PC-9 (cell line): ENCODE measurements around the gene FGD5.

Experiments
- EZH2 ChIP-seq: fragments of 200-600 bp; sonication (generic); IDR thresholded peaks from 2 replicates; pipeline ENCODE4 v1.8.0; 2017; ENCODE audit warnings: antibody characterized with exemption, low read depth
- TF ChIP-seq, protein P1 (sequence below): fragments of 200-600 bp; sonication (generic); conservative IDR thresholded peaks from 2 replicates; pipeline ENCODE4 v1.6.1; 2017; ENCODE audit warnings: mixed run types, antibody characterized with exemption, mild to moderate bottlenecking, moderate library complexity

DNA sequence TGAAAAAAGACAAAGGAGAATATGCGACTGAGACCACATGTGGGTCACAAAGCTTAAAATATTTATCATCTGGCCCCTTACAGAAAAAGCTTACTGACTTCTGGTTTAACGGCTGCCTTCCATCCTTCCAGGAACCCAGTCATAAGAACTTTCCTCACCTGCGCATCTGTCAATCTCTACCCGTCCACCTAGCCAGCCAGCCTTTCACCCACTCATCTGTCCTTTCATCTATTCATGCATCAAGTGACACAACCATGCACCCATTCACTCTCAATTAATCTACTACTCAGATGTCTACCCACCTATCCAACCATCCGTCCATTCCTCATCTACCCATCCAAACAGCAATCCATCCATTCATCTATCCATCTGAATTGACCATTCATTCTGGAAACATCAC is 64.5 kb downstream of the FGD5 start:
- TF ChIP-seq, protein P1, sequence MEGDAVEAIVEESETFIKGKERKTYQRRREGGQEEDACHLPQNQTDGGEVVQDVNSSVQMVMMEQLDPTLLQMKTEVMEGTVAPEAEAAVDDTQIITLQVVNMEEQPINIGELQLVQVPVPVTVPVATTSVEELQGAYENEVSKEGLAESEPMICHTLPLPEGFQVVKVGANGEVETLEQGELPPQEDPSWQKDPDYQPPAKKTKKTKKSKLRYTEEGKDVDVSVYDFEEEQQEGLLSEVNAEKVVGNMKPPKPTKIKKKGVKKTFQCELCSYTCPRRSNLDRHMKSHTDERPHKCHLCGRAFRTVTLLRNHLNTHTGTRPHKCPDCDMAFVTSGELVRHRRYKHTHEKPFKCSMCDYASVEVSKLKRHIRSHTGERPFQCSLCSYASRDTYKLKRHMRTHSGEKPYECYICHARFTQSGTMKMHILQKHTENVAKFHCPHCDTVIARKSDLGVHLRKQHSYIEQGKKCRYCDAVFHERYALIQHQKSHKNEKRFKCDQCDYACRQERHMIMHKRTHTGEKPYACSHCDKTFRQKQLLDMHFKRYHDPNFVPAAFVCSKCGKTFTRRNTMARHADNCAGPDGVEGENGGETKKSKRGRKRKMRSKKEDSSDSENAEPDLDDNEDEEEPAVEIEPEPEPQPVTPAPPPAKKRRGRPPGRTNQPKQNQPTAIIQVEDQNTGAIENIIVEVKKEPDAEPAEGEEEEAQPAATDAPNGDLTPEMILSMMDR, result no peak
- TF ChIP-seq EZH2, result no peak
